Superior temporal gyrus (tissue), 1 donor: ENCODE data around the gene TPRKB.
A peak's percentile ranks its signal among the peaks of the same experiment; 100 is the strongest.
"Not testable (repeated sequence)": the region's sequence is repeated elsewhere in the genome, so short reads cannot be mapped to it uniquely, and the experiment has no call there.

Source experiments
- DNase-seq: peaks from one replicate; pipeline ENCODE4 v3.0.0-alpha.2; 2016; ENCODE audit errors: extremely low spot score

TPRKB gene

DNA sequence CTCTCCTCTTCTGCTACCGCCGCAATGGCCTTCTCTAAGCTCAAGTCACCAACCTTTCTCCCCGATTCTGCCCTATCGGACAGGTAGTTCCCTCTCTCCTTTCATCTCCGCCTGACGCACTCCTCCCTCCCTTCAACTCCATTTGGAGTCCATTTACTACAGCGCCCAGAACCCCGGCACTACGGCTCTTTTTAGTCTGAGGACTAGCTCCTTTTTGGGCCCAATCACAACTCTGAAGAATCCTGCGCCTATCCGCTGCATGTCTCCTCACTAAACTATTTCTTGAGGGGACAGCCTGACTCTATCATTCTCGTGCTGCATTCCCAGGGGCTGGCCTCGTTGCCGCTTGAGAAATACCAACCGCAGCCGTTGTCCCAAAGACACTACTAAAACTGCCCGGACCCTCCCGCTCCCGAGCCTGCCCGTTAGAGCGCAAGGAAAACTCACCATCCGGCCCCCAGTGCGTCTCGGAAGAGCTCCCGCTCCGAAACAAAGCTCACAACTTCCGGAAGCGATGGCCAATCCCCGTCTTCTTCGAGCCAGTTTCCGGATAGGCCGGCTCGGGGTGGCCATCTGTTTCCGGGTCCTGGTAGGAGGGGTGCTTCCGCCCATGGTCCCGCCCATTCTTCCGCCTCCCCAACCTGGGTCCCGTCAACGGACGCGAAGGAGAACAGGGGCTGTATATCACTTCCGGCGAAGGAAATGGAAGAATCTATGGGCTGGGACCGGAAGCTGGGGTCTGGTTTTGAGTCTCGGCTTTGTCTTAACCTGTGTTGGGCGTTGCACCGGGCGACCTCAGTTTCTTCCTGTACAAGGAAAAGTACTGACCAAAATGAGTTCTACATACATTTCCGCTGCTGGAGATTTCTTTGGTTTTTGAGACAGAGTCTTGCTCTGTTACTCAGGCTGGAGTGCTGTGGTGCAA lies at the start of gene TPRKB:
TSS of gene TPRKB (minus strand) at position 491 of the 925 bp plus-strand sequence. CDS start 2,776 bp downstream, outside the sequence.
- peak; percentile 97 for DNase-seq

- not testable (repeated sequence) for DNase-seq
These were observed 46.7 kb upstream of the TPRKB start, which contains the start of gene C2orf78 for GRCh38 chr2:73783883-73784282. TSS of gene C2orf78 (plus strand) at chr2:73784183. CDS start at chr2:73784310, 127 bp downstream.

- DNase-seq, result not testable (repeated sequence)
These were observed 46.3 kb upstream of the TPRKB start for GRCh38 chr2:73783402-73783801.

- peak; percentile 14 for DNase-seq
These were observed 43.1 kb upstream of the TPRKB start for GRCh38 chr2:73780237-73780582.

GRCh38 chr2:73779467-73780236 lies 42.5 kb upstream of the TPRKB start, which contains the start of gene DUSP11:
TSS of gene DUSP11 (minus strand) at chr2:73780103. CDS start at chr2:73779974, 129 bp downstream.
- DNase-seq, result peak; percentile 98

DNA sequence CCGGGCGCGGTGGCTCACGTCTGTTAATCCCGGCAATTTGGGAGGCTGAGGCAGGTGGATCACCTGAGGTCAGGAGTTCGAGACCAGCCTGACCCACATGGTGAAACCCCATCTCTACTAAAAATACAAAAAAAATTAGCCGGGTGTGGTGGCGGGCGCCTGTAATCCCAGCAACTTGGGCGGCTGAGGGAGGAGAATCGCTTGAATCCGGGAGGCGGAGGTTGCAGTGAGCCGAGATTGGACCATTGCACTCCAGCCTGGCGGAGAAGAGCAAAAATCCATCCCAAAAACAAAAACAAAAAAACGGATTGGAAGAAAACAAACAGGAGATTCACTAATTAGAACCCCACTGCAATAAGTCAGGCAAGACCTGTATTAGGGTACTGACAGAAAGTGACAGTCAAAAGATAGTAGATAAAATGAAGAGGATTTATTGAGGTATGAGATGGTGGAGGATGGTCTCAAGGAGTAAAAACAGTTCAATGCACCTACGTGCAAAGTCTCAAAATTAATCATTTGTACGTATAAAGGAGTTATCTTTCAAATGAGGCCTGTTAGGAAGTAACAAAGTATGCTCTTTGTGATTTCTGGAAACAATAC lies 41.8 kb upstream of the TPRKB start:
- DNase-seq, result not testable (repeated sequence)

GRCh38 chr2:73776869-73777519 lies 39.8 kb upstream of the TPRKB start:
- no peak for DNase-seq

GRCh38 chr2:73776381-73776780 lies 39.2 kb upstream of the TPRKB start:
- DNase-seq, result no peak

- peak; percentile 52 for DNase-seq
These were observed 35.7 kb upstream of the TPRKB start for GRCh38 chr2:73772819-73773218.

- DNase-seq, result no peak
These were observed 33.6 kb upstream of the TPRKB start for GRCh38 chr2:73770725-73771124.

DNA sequence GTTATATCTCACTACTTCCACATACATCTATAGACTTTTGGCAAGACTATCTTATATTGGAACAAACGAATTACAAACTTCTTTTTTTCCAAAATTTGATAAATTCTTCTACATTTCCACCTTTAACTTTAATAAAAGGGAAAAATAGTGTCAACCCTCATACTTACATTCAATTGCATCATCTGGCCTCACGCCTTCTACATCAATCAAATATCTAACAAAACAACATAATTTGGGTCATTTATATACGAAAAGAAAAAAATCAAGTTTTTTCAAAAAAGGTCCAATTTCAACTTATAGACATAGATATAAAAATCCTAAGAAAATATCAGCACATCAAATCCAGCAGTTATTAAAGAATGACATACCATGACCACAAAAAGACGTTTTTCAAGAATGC lies 29.8 kb upstream of the TPRKB start:
- no peak for DNase-seq

DNA sequence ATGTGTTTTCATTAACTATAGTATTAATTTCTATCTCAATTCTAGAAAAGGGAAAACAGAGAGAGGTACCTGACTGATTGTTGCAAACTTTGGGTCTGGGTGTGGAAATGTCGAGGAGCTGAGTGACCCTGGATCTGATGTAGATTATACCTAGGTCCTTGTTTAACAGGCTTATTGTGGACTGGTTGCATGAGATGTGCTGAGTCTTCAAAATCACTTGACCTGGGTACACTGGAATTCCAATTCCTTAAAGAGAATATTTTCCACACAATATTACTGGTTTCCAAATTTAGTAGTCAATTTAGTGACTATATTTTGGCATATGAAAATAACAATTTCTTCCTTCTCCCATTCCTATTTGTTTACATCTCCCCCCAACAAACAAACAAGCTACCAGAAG lies 29.2 kb upstream of the TPRKB start:
- DNase-seq, result no peak

DNA sequence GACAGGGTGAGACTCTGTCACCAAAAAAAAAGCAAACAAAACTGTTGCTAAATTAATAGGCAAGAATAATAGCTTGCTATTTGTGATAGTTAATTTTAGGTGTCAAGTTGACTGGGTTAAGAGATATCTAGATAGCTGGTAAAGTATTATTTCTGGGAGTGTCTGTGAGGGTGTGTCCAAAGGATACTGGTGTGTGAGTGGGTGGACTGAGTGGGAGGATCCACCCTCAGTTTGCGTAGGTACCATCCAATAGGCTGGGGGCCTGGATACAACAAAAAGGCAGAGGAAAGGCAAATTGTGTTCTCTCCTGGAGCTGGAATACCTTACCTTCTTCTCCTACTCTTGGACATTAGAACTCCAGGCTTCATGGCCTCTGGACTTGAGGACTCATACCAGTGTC lies 27.8 kb upstream of the TPRKB start:
- DNase-seq, result no peak

- no peak for DNase-seq
These were observed 25.4 kb upstream of the TPRKB start for GRCh38 chr2:73762571-73762970.

DNA sequence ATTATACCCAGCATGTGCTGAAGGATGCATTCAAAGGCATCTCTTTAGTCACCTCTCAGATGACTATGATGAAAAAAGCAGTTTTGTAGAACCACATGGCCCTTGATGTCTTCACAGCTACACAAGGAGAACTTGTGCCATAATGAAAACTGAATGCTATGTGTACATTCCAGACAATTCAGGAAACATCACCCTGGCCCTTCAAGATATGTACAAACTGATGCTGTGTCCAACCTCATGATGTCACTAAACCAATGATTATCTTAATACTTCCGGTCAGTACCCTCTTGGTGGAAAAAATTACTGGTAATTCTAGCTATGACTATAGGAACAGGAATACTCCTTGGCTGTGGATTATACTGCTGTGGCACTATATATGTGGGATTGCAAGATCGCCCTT lies 22.8 kb upstream of the TPRKB start:
- no peak for DNase-seq

DNA sequence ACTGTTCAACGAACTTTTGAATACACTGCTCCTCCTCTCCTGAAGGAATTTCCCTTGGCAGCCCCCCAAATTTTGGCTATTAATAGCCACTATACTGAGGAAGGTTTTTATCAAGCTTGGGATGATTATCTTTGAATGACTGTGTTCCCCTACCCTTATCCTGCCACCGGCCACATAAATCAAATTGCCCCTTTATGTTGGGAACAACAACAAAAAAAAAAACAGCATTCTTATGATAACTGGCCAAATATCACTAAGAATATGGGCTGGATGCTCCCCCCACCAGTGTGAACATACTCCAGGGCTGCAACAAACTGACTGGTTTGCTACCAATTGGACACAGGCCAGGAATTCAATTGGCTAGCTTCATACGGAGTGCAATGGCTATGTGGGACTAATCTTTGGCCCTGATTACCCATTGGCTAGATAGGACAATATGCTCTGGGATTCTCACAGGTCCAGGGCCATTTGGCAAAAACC lies 22.2 kb upstream of the TPRKB start:
- no peak for DNase-seq

GRCh38 chr2:73754332-73754731 lies 17.2 kb upstream of the TPRKB start:
- not testable (repeated sequence) for DNase-seq

GRCh38 chr2:73749314-73749713 lies 12.2 kb upstream of the TPRKB start:
- DNase-seq, result no peak

DNA sequence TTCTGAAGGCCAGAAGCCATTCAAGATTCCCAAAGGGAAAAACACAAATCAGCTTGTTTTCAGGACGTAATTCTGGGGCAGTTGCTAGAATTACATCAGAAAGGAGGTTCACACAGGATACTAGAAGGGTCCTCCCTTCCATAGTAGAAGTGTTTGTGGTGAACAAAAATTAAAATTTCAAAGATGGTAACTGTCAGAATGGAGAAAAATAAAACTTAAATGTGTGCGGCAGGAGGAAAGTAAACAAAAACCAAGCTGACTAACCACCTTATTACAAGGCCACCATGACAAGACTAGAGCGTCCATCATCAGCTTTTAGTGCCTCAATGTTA lies 9.7 kb upstream of the TPRKB start:
- no peak for DNase-seq

DNA sequence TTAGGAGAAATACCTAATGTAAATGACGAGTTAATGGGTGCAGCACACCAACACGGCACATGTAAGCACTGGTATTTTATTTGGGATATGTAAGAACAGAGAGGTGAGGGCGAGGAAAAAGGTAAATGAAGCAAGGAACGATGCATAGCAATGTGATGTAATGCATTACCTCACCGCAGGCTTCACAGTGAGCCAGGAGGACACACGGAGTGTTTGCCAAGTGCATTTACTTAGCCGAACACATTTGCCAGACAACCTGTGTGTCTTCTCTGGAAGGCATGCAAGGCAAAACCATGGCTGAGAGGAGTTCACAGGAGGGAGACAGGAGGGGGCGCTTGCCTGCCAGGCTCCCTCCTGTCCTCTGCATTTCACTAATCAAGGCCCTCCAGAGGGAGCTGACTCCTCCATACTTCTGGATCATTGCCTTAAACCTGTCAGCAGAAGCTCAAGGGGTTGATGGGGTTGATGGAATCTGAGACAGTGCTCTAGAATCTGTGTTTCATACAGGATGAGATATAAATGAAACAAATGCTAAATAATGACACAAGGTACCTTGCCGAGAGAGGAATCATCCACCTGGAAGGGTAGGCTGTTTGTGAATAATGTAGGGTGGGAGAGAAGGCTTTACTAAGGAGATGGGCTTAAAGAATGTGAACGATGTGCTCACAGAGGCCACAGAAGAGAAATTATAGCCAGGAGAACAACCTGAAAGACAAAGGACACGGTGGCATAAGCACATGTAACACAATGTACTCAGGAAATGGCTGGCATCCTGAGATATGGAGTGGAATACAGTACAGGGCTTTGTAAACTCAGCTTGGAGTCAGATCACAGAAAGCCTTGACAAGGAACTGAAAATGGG lies 9.1 kb upstream of the TPRKB start:
- no peak for DNase-seq

DNA sequence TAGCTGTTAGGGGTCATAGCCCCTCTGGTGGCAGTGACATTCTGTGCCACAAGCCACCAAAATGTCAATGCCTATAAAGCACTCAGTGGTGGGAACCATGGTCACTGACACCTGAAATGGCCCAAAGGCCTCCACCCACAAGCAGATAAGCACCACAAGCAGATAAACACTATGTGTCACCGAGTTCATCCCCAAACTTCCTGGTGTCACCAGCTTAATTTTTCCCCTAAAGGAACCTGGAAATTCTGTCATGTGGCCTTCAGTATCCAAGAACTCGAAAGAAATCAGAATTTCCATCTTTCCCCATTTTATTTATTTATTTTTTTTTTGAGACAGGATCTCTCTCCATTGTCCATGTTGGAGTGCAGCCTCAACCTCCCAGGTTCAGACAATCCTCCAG lies 3.6 kb upstream of the TPRKB start:
- DNase-seq, result no peak
